H1 (cell line): ENCODE measurements around the gene ZNF775. TPM values are rescaled to one million over a fixed set of nuclear protein-coding genes. Genes with fewer than 3 reads are reported as not detected.

Experiments used
- BACH1 ChIP-seq: IDR thresholded peaks from 2 replicates; pipeline ENCODE4 v1.6.1; 2012; ENCODE audit warnings: low read length, improper control_type of control experiment
- CHD2 ChIP-seq: IDR thresholded peaks from 2 replicates; pipeline ENCODE4 v1.6.1; 2012; ENCODE audit warnings: low read length, improper control_type of control experiment
- CREB1 ChIP-seq: IDR thresholded peaks from 2 replicates; pipeline ENCODE4 v1.6.1; 2012; ENCODE audit warnings: inconsistent platforms
- CTCF ChIP-seq, 3 experiments: IDR thresholded peaks; 1 replicate in 2 of 3; 2 replicates in 1 of 3; pipeline versions ENCODE4 v1.5.1 to v1.6.1; 2011; ENCODE audit warnings: low read length in 3 of 3, mild to moderate bottlenecking in 3 of 3, inconsistent platforms in 2 of 3, low read depth in 1 of 3, moderate library complexity in 1 of 3; ENCODE audit not compliant: insufficient read depth in 1 of 3; ENCODE audit errors: control extremely low read depth in 1 of 3
- GTF2F1 ChIP-seq: IDR thresholded peaks from 2 replicates; pipeline ENCODE4 v1.6.1; 2012; ENCODE audit warnings: low read depth, low read length, improper control_type of control experiment, borderline replicate concordance
- KDM1A ChIP-seq: fragments of 200-600, 300-600 bp; sonication (generic); IDR thresholded peaks from 2 replicates; pipeline ENCODE4 v1.7.1; 2016; ENCODE audit warnings: mild to moderate bottlenecking, low read length, borderline replicate concordance
- KDM4A ChIP-seq: IDR thresholded peaks from one replicate; pipeline ENCODE4 v1.7.1; 2012; ENCODE audit warnings: low read depth, mild to moderate bottlenecking, moderate library complexity, low read length, inconsistent platforms; ENCODE audit not compliant: severe bottlenecking
- POLR2A ChIP-seq, 2 experiments: IDR thresholded peaks; 1 replicate in 1 of 2; 2 replicates in 1 of 2; pipeline ENCODE4 v1.6.1; 2011; ENCODE audit warnings: low read depth in 2 of 2, low read length in 2 of 2, mild to moderate bottlenecking in 2 of 2; ENCODE audit errors: control extremely low read depth in 1 of 2
- POLR2AphosphoS5 ChIP-seq: IDR thresholded peaks from 2 replicates; pipeline ENCODE4 v1.6.1; 2011; ENCODE audit warnings: low read depth, low read length
- TCF12 ChIP-seq: IDR thresholded peaks from 2 replicates; pipeline ENCODE4 v1.6.1; 2011; ENCODE audit warnings: low read depth, mild to moderate bottlenecking, low read length
- polyA plus RNA-seq, 7 experiments: library from polyadenylated mRNA; depleted of rRNA in 3 of 7; stranded (reverse) in 5 of 7; unstranded in 2 of 7; fragments of >200 nt in 5 of 7; fragments of 200-250 nt in 2 of 7; gene quantifications; 1 replicate in 5 of 7; 2 replicates in 1 of 7; 4 replicates in 1 of 7; pipeline versions ENCODE4 v1.2.1 to v1.2.3, GENCODE V29; 2011 to 2013; ENCODE audit warnings: missing spikeins in 2 of 7, mixed read lengths in 2 of 7
- total RNA-seq: library from RNA; stranded (reverse); fragmentation: NEBNext Ultra II Directional; extraction: Animal tissue kit (Norgen Biotek cat#: 25700); gene quantifications from 2 replicates; pipeline ENCODE4 v1.2.1, GENCODE V29; 2021

Gene ZNF775
- total and polyA plus RNA-seq, 2 of the 8 experiments (the other 6 are each of a cell fraction or from before 2014, with no cell fraction given): 13.6 to 21.5 TPM

DNA sequence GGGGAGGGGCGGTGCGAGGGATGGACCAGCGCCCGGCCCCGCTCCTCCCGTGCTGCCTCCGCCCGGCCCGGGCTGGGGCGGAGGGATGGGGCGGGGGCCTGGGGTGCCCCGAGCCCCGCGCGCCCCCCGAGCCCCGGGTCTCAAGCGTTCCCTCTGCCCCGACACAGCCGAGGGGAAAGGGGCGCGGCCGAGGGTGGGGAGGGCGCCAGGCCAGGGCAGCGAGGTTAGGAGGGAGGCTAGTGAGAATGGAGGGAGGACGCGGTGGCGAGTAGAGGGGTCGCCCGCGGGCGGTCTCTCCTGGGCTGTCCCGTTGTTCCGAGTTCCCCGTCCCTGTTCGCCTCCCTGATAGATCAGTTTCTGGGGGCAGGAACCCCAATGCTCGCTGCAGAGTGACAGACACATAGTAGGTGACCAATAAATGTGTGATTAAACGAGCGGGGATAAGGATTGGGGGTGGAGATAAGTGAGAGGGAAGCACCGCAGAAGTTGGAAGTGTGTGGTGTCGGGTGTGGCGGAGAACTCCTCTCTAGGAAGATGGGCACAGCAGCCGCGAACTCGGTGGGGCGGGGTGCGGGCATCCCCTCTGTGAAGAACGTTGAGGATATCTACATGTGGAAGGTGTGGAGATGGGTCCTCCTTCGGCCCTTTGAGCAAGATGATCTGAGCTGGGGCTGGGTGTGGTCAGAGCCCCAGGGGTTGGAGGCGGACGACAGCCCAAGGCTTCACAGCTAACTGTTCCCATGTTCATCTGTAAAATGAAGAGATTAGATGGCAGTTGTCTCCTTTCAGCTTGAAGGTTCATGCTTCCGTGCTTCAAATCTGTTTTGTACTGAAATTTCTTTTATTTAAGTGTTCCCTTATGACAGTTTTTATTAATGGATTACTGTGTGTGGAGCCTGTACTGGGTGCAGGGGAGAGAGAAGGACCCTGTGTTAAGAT, 580 bp downstream of the ZNF775 start (continued):
- no peak for TF ChIP-seq POLR2AphosphoS5
- TF ChIP-seq POLR2A (IDR thresholded peaks at IDR 0.05; ENCODE audit: control extremely low read depth in 1 of 2, low read depth in 2 of 2, low read length in 2 of 2): peak in 1 of 2 experiments; percentile 27; a peak in 1 of 3 replicates
- TF ChIP-seq KDM4A: no peak
- TF ChIP-seq CHD2: no peak
- TF ChIP-seq GTF2F1: no peak
- no peak for TF ChIP-seq CREB1
- TF ChIP-seq TCF12: no peak
- TF ChIP-seq BACH1: no peak
- TF ChIP-seq CTCF (IDR thresholded peaks at IDR 0.05; ENCODE audit: control extremely low read depth in 1 of 3, insufficient read depth in 1 of 3, low read depth in 1 of 3, low read length in 3 of 3): no peak
- no peak for TF ChIP-seq KDM1A
- TF ChIP-seq, all 59 proteins: peak for 3
